ENCODE data around the gene CHMP6.

GRCh38 chr17:80951121-80952090 is 40.2 kb upstream of the CHMP6 start:
- TF ChIP-seq CTCF (IDR thresholded peaks at IDR 0.05) (no peak), POLR2A (IDR thresholded peaks at IDR 0.05) (no peak)
